Activated CD4-positive, alpha-beta T cell treated with anti-CD3 and anti-CD28 coated beads, Interleukin-10, Interleukin-2, amounts not matched to agents 100 ng/mL and 50 ng/mL, durations not matched to agents 16 hours and 8 hours (primary cell): Measurements from ENCODE around the gene CCT6A.
"Not testable (repeated sequence)": the region's sequence is repeated elsewhere in the genome, so short reads cannot be mapped to it uniquely, and the experiment has no call there.

Source experiments
- DNase-seq: peaks from one replicate; pipeline ENCODE4 v3.0.0-alpha.2; 2020

CCT6A gene

GRCh38 chr7:56105508-56105907, 53.9 kb downstream of the CCT6A start:
- DNase-seq, result peak; percentile 62

- DNase-seq, result peak; percentile 98
These were observed 54.8 kb downstream of the CCT6A start, which contains the start of gene CHCHD2 for GRCh38 chr7:56106108-56107073. Gene CHCHD2, minus strand, starts transcription at chr7:56106476. Its CDS starts 63 bp downstream, at chr7:56106413.

GRCh38 chr7:56107954-56108258, 56.3 kb downstream of the CCT6A start:
- DNase-seq, result no peak

GRCh38 chr7:56110611-56111010, 59.0 kb downstream of the CCT6A start:
- DNase-seq, result peak; percentile 25

GRCh38 chr7:56112244-56112643, 60.7 kb downstream of the CCT6A start:
- DNase-seq, result not testable (repeated sequence)
